ENCODE data around the gene FSTL4.

The FSTL4 gene

DNA sequence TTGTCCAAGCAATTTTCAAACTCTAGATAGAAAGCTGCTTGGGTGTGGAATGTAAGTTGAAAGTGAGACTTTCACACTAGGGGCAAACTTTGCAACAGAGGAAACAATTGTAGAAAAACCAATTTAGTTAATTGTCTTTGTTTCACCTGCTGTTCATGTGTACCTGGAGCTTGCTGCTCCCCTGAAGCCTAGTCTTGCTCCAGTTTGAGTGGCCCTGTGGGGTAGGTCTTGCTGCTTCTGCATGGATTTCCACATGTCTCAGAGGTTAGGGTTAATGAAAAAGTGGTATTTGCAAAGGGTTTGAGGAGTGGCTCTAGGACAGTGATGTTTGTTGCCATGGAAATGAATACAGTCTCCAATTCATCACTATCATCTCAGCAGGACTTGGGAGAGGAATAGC, 182.2 kb downstream of the FSTL4 start:
- no peak for TF ChIP-seq CTCF (IDR thresholded peaks at IDR 0.05)

GRCh38 chr5:133429046-133429445, 183.3 kb downstream of the FSTL4 start:
- TF ChIP-seq CTCF (IDR thresholded peaks at IDR 0.05): no peak

GRCh38 chr5:133428072-133428660, 184.2 kb downstream of the FSTL4 start:
- TF ChIP-seq CTCF (IDR thresholded peaks at IDR 0.05): no peak

GRCh38 chr5:133427121-133427777, 185.1 kb downstream of the FSTL4 start:
- no peak for TF ChIP-seq CTCF (IDR thresholded peaks at IDR 0.05)

DNA sequence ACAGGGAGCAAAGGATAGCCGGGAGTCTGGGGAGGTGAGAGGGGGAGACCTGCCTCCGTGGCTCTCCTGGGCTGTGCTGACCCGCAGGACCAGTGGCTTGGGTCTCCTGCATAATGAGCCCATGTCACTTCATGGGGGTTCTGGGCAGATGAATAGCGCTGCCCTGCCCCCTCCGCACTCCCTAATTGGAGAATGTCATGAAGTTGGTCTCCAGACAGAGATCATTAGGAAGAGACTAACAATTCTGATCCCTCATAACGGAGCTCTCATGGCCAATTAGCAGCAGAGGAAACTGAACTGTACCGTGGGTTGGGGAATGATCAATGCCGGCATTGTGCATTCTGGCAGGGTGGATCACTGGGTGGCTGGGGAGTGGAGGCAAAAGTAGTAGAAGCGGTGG, 186.1 kb downstream of the FSTL4 start:
- TF ChIP-seq CTCF (IDR thresholded peaks at IDR 0.05): no peak

- no peak for TF ChIP-seq CTCF (IDR thresholded peaks at IDR 0.05)
These were observed 186.6 kb downstream of the FSTL4 start for GRCh38 chr5:133425764-133426163.

DNA sequence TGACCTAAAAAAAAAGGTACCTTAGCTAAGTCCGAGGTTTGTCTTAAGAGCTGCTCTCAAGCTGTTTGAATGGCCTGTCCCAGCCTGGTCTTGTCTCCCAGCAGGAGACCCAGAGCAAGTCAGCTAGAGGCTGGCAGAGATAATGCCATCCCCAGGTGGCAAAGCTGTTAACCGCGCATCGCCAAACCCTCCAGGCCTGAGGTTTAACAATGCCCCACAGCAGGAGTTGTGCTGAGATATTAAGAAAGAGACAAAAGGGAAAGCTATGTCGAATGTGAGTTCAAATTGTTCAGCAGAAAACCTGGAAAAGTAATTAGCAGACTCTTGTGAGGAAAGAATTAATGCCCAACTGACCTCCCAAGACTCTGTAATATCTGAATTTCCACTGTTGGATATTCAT, 187.1 kb downstream of the FSTL4 start:
- no peak for TF ChIP-seq CTCF (IDR thresholded peaks at IDR 0.05)

Data from LNCAP (cell line).